Hippocampal formation (tissue), 2 donors: ENCODE measurements around the gene TH.

Experiments used
- DNase-seq, 2 donors: peaks; one replicate each; lab custom pipeline; 2025; lab: John Stamatoyannopoulos, UW

Gene TH

DNA sequence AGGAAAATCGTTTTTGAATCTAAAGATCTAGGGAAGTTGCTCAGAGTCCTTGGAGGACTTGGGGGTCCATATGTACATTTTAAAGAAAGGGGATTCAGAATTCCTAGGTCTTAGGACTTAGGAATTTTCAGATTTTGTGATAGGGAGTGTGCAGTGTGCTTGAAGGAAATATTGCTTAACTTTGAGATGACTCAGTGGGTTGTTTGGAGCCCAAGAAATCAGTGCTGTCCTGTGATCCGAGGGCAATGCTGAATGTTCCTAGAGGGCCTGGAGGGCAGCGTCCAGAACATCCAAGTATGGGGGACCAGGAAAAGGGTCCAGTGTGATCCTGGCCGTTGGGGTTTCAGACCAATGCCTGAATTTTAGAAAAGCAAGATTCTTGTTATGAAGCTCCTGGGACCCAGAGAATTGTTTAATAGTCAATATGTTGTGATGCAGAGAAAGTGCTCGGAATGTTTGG, 29.3 kb downstream of the TH start:
- no peak for DNase-seq

DNA sequence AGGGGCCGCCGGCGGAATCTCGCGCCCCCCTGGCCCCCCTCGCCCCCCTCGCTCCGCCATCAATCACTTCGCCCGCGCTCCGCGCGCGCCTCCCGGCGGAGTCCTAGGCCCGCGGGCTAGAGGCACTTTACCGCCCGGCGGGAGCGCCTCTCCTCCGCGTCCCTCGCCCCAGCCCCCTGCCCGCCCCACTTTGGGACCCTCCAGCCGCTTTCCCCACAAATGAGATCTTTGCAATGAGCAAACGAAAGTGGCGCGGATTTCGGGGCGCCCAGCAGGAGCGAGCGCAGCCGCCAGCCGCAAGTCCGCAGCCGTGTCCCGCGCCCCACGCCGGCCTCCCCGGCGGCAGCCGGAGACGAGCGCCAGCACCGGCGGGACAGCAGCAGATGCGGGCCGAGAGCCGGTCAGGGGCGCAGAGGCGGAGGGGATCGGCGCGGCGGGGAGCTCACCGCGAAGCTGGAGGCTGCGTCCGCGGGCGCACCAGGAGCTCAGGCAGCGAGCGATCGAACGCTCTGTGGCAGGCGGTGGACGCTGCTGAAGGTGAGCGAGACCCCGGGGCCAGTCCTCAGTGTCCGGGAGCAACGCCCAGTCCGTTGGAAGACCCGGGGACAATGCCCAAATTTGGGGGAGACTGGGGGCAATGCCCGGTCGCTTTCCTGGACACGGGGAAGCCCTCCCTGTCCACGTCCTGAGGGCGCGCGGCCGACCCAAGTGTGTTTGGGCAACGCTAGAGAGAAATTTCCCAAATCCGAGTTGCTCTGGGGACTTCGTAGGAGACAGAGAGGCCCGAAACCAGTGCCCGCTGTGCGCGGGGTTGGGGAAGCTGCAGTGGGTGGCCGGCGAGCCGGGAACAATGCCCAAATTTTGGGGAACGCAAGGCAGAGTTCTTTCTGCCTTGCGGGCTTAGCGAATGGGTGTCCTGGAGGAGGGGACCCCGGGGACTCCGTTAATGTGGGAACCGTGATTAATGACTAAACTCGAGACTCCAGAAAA, 30.9 kb downstream of the TH start:
- DNase-seq: no peak

GRCh38 chr11:2139621-2140337, 31.8 kb downstream of the TH start:
- DNase-seq: no peak

GRCh38 chr11:2139123-2139521, 32.5 kb downstream of the TH start, which contains the start of gene IGF2:
Gene IGF2, minus strand, starts transcription at chr11:2139389. Its CDS starts 3,866 bp downstream, at chr11:2135523.
- DNase-seq: no peak

DNA sequence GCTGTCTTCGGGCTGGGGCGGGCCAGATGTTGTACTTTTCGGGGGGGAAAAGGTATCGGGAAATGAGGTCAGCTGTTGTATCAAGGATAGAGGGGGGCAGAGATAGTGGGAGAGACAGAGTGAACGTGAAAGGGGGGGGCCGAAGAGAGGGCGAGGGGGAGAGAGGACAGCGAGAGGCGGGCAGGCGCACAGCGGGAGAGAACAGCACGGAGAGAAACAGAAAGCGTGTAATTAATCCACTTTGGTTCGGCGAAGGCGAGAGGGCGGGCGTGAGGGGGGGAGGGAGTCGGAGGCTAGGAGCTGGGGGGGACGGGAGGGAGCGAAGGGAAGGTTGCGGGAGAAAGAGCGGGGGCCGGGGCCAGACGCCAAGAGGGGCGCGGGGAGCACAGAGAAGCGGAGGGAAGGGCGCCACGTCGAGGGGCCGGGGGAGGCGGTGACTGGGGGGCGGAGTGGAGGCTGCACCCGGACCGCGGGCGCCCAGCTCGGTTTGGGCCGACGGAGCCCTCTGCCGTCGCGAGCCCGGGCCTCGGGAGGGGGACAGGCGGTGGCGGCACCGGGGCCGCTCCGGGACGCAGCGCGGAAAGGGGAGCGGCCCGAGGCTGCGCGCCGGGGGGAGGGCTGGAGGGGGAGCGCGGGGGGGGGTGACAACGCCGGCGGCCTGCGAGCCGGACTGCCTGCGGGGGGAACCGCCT, 33.0 kb downstream of the TH start:
- no peak for DNase-seq

- DNase-seq: no peak
Measured at GRCh38 chr11:2138068-2138430, 33.6 kb downstream of the TH start.

- no peak for DNase-seq
Measured at GRCh38 chr11:2137202-2138067, 34.2 kb downstream of the TH start.

- DNase-seq: no peak
Measured at GRCh38 chr11:2136952-2137201, 34.7 kb downstream of the TH start.

GRCh38 chr11:2136209-2136951, 35.2 kb downstream of the TH start:
- DNase-seq: no peak

GRCh38 chr11:2135648-2136201, 35.9 kb downstream of the TH start:
- no peak for DNase-seq

DNA sequence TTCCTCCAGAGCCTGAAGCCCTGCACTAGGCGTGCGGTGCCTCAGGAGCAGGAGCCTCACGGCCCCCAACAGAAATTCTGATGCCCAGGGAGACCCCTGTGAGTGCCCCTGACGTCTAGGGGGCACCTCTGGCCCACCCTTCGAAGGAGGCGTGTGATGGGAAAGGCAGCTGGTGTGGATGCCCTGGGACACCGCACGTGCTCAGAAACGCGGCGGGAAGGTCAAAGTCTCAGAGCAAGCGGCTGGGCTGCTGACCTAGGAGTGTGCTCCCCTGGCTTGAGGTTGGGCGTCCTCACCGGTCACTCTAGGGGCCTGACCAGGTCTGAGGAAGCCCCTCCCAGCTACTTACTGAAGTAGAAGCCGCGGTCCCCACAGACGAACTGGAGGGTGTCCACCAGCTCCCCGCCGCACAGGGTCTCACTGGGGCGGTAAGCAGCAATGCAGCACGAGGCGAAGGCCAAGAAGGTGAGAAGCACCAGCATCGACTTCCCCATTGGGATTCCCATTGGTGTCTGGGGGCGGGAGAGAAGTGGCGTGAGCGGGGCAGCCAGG, 36.5 kb downstream of the TH start:
- no peak for DNase-seq

GRCh38 chr11:2134022-2135010, 37.3 kb downstream of the TH start:
- no peak for DNase-seq

DNA sequence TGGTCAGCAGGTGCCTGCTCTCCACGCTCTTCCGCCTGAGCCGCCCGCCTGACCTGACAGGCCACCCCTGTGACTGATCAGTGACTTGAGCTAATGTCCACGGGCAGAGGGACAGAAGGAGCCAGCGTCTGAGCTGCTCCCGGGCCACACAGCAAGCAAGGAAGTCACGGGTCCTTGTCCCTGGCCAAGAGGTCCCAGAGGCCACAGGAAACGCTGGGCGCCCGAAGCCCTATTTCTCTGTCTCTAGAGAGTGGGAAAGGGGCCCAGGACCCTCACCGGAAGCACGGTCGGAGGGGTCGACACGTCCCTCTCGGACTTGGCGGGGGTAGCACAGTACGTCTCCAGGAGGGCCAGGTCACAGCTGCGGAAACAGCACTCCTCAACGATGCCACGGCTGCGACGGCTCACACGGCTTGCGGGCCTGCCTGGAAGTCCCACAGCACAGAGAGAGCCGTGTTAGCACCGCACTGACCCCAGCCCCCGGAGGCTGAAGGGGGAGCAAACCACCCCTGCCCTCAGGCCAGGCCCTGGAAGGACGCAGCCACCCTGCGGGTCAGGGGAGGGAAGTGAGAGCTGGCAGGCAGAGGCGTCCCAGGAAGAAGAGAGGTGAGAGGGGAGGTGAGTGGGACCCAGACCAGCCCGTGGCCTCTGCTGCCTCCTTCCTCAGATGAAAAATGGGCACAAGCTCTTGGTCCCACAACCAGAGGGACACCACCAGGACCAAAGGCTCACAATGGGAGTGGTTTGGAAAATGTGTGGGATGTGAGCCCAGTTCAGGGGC, 38.2 kb downstream of the TH start:
- DNase-seq: no peak

- no peak for DNase-seq
Measured at GRCh38 chr11:2132874-2133240, 38.8 kb downstream of the TH start.

- DNase-seq: no peak
Measured at GRCh38 chr11:2132246-2132645, 39.4 kb downstream of the TH start.

DNA sequence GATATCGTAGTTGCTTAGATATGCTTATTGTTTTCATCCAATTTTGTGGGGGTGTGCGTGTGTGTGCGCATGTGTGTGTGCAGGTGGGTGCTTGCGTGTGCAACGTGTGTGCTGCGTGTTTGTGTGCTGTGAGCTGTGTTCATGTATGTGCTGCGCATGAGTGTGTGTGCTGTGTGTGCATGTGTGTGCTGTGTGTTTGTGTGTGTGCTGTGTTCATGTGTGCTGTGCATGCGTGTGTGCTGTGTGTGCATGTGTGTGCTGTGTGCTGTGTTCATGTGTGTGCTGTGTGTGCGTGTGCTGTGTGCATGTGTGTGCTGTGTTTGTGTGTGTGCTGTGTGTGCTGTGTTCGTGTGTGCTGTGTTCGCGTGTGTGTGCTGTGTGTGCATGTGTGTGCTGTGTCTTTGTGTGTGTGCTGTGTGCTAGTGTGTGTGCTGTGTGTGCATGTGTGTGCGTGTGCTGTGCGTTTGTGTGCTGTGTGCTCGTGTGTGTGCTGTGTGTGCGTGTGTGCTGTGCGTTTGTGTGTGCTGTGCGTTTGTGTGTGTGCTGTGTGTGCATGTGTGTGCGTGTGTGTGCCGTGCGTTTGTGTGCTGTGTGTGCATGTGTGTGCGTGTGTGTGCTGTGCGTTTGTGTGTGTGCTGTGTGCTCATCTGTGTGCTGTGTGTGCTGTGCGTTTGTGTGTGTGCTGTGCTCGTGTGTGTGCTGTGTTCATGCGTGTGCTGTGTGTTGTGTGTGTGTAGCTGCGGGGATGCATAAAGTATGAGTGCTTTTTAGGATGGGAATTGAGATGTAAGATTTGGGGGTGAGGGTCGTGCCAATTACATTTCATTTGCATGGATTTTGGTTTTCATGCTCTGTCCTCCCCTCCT, 40.0 kb downstream of the TH start:
- DNase-seq: no peak

DNA sequence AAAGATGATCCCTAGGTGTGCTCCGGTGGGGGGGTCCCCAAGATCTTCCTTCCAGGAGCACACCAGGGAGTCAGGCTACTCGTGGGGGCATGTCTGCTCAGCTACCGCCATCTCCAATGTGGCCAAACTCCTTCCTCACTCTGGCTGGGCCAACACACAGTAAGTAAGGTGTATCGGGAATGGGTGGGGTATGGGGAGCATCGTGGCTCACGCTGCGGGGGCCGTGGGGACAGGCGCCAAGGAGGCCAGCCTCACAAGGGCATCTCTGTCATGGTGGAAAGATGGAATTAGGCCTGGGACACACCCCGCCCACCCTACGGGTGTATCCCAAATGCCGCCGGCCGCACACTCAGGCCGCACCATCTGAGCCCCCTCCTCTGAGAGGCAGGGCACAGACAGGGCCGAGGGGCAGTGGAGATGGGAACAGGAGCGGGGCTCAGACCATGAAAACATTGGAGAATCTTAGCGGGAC, 40.7 kb downstream of the TH start:
- no peak for DNase-seq
